H9 (cell line): Measurements from ENCODE around the gene SNAP47. TPM values are rescaled to one million over a fixed set of nuclear protein-coding genes. Genes with fewer than 3 reads are reported as not detected.

Experiments used
- DNase-seq: peaks from one replicate; pipeline ENCODE4 v3.0.0-alpha.2; 2017
- H2AFZ ChIP-seq: one replicate; pipeline ENCODE4 v1.6.1; 2013; ENCODE audit warnings: mild to moderate bottlenecking, low read length, control low read depth, moderate library complexity
- H2AK5ac ChIP-seq: 2 replicates; pipeline ENCODE4 v1.6.1; 2013; ENCODE audit warnings: low read length, control low read depth, mixed read lengths; ENCODE audit not compliant: insufficient read length
- H2BK120ac ChIP-seq: one replicate; pipeline ENCODE4 v1.6.1; 2013; ENCODE audit warnings: low read depth, mild to moderate bottlenecking, low read length, control low read depth, inconsistent platforms; ENCODE audit not compliant: poor library complexity, severe bottlenecking
- H2BK12ac ChIP-seq: 2 replicates; pipeline ENCODE4 v1.6.1; 2013; ENCODE audit warnings: low read length, control low read depth, mixed read lengths, low read depth; ENCODE audit not compliant: insufficient read length
- H2BK15ac ChIP-seq: 2 replicates; pipeline ENCODE4 v1.6.1; 2013; ENCODE audit warnings: low read depth, low read length, control low read depth
- H2BK20ac ChIP-seq: one replicate; pipeline ENCODE4 v1.6.1; 2013; ENCODE audit warnings: low read depth, mild to moderate bottlenecking, low read length, control low read depth, inconsistent platforms; ENCODE audit not compliant: poor library complexity, severe bottlenecking
- H2BK5ac ChIP-seq: 2 replicates; pipeline ENCODE4 v1.6.1; 2013; ENCODE audit warnings: low read length, control low read depth, mixed read lengths; ENCODE audit not compliant: insufficient read length
- H3K14ac ChIP-seq: 2 replicates; pipeline ENCODE4 v1.6.1; 2013; ENCODE audit warnings: low read length, control low read depth; ENCODE audit not compliant: insufficient read depth
- H3K18ac ChIP-seq: 2 replicates; pipeline ENCODE4 v1.6.1; 2013; ENCODE audit warnings: low read depth, mild to moderate bottlenecking, mixed read lengths, low read length, control low read depth; ENCODE audit not compliant: insufficient read length
- H3K23ac ChIP-seq: 2 replicates; pipeline ENCODE4 v1.6.1; 2013; ENCODE audit warnings: low read length, control low read depth, mixed read lengths, low read depth; ENCODE audit not compliant: insufficient read length
- H3K23me2 ChIP-seq: 2 replicates; pipeline ENCODE4 v1.6.1; 2013; ENCODE audit warnings: low read depth, mild to moderate bottlenecking, mixed read lengths, low read length, control low read depth; ENCODE audit not compliant: insufficient read length, poor library complexity, severe bottlenecking
- H3K27ac ChIP-seq: 2 replicates; pipeline ENCODE4 v1.5.1; 2013; ENCODE audit warnings: low read length, control low read depth, mixed read lengths, low read depth; ENCODE audit not compliant: insufficient read length
- H3K27me3 ChIP-seq: 2 replicates; pipeline ENCODE4 v1.6.1; 2013; ENCODE audit warnings: low read length, control low read depth, inconsistent platforms; ENCODE audit not compliant: insufficient read depth
- H3K4ac ChIP-seq: 2 replicates; pipeline ENCODE4 v1.6.1; 2013; ENCODE audit warnings: low read depth, mild to moderate bottlenecking, control low read depth, inconsistent platforms, low read length, moderate library complexity
- H3K4me1 ChIP-seq: 2 replicates; pipeline ENCODE4 v1.6.1; 2013; ENCODE audit warnings: low read length, control low read depth, inconsistent platforms; ENCODE audit not compliant: insufficient read depth
- H3K4me2 ChIP-seq: 2 replicates; pipeline ENCODE4 v1.6.1; 2013; ENCODE audit warnings: low read length, control low read depth, mixed read lengths; ENCODE audit not compliant: insufficient read length, insufficient read depth
- H3K56ac ChIP-seq: 2 replicates; pipeline ENCODE4 v1.6.1; 2013; ENCODE audit warnings: low read depth, mild to moderate bottlenecking, mixed read lengths, low read length, control low read depth; ENCODE audit not compliant: insufficient read length
- H3K79me1 ChIP-seq: 2 replicates; pipeline ENCODE4 v1.6.1; 2013; ENCODE audit warnings: low read depth, mild to moderate bottlenecking, moderate library complexity, low read length, control low read depth, inconsistent platforms; ENCODE audit not compliant: insufficient read depth, poor library complexity, severe bottlenecking
- H3K79me2 ChIP-seq: 2 replicates; pipeline ENCODE4 v1.6.1; 2013; ENCODE audit warnings: low read length, control low read depth, inconsistent platforms; ENCODE audit not compliant: insufficient read depth
- H3K9ac ChIP-seq: 2 replicates; pipeline ENCODE4 v1.6.1; 2013; ENCODE audit warnings: low read length, control low read depth, mixed read lengths; ENCODE audit not compliant: insufficient read length; ENCODE audit errors: extremely low read depth
- H3K9me3 ChIP-seq: one replicate; pipeline ENCODE4 v1.6.1; 2013; ENCODE audit warnings: low read depth, low read length, inconsistent platforms; ENCODE audit not compliant: control insufficient read depth
- H3T11ph ChIP-seq: one replicate; pipeline ENCODE4 v1.6.1; 2013; ENCODE audit warnings: mild to moderate bottlenecking, low read length, control low read depth, inconsistent platforms
- H4K20me1 ChIP-seq: one replicate; pipeline ENCODE4 v1.6.1; 2013; ENCODE audit not compliant: control insufficient read depth, insufficient read length, insufficient read depth
- H4K5ac ChIP-seq: 2 replicates; pipeline ENCODE4 v1.6.1; 2013; ENCODE audit warnings: low read depth, mild to moderate bottlenecking, mixed read lengths, low read length, control low read depth; ENCODE audit not compliant: insufficient read length
- H4K8ac ChIP-seq: replicated peaks from 2 replicates; pipeline ENCODE4 v1.6.1; 2013; ENCODE audit warnings: low read length, control low read depth, mixed read lengths, low read depth; ENCODE audit not compliant: insufficient read length
- H4K91ac ChIP-seq: 2 replicates; pipeline ENCODE4 v1.6.1; 2013; ENCODE audit warnings: low read depth, mild to moderate bottlenecking, moderate library complexity, mixed read lengths, low read length, control low read depth; ENCODE audit not compliant: insufficient read length
- H3K27ac Mint-ChIP-seq, 3 experiments: 2 replicates in 2 of 3; 3 replicates in 1 of 3; pipeline ENCODE4 v1.8.0; 2020 to 2021; ENCODE audit warnings: mixed read lengths in 3 of 3, mild to moderate bottlenecking in 1 of 3, moderate library complexity in 1 of 3
- H3K27me3 Mint-ChIP-seq: 2 replicates; pipeline ENCODE4 v1.8.0; 2021; ENCODE audit warnings: low read depth, mild to moderate bottlenecking, moderate library complexity, mixed read lengths
- H3K36me3 Mint-ChIP-seq, 3 experiments: 2 replicates in 2 of 3; 3 replicates in 1 of 3; pipeline ENCODE4 v1.8.0; 2020 to 2021; ENCODE audit warnings: low read depth in 3 of 3, mixed read lengths in 3 of 3; ENCODE audit not compliant: insufficient read depth in 1 of 3
- H3K4me1 Mint-ChIP-seq, 2 experiments: 2 replicates each; pipeline ENCODE4 v1.8.0; 2020; ENCODE audit warnings: mixed read lengths in 2 of 2
- H3K4me3 Mint-ChIP-seq, 2 experiments: 2 replicates in 1 of 2; 3 replicates in 1 of 2; pipeline ENCODE4 v1.8.0; 2020 to 2021; ENCODE audit warnings: mild to moderate bottlenecking in 2 of 2, mixed read lengths in 2 of 2, moderate library complexity in 1 of 2
- H3K9me3 Mint-ChIP-seq, 2 experiments: 2 replicates in 1 of 2; 3 replicates in 1 of 2; pipeline ENCODE4 v1.8.0; 2020; ENCODE audit warnings: mild to moderate bottlenecking in 2 of 2, mixed read lengths in 2 of 2, moderate library complexity in 1 of 2
- CTCF ChIP-seq: fragments of 200-600 bp; sonication (generic); conservative IDR thresholded peaks from 3 replicates; pipeline ENCODE4 v1.8.0; 2021; ENCODE audit warnings: antibody characterized with exemption, mild to moderate bottlenecking
- WGBS: extraction: QIAGEN DNeasy Blood & Tissue Kit; methylation state at CpG from one replicate; pipeline ENCODE4 v1.1.7; 2013; ENCODE audit warnings: missing lambda C conversion rate, low lambda C conversion rate, mixed read lengths; ENCODE audit not compliant: insufficient read length; ENCODE audit errors: extremely low coverage; 5-methylcytosine and 5-hydroxymethylcytosine counted together
- total RNA-seq: library from RNA; stranded (reverse); gene quantifications from 2 replicates; pipeline ENCODE4 v1.2.1, GENCODE V29; 2021

Gene SNAP47
- total RNA-seq, 1 experiment from 2014 or later = 44.1 TPM

- Histone ChIP-seq H3K14ac (no peak within 1 kb of the TSS), H4K91ac (no peak within 1 kb of the TSS), H3K4me2 (no peak within 1 kb of the TSS), H3K9ac (no peak within 1 kb of the TSS), H3K23me2 (no peaks in the 10 kb centered on the region), H3K23ac (no peak within 1 kb of the TSS), H2BK120ac (no peak within 1 kb of the TSS), H3K4ac (no peak within 1 kb of the TSS), H4K20me1 (no peaks in the 10 kb centered on the region), H2AFZ (no peak within 1 kb of the TSS), H3K18ac (no peak within 1 kb of the TSS), H4K8ac (no peak within 1 kb of the TSS), H3K79me2 (no peaks in the 10 kb centered on the region), H3T11ph (no peak within 1 kb of the TSS), H3K79me1 (no peaks in the 10 kb centered on the region), H3K9me3 (peaks cover 16% of the 10 kb centered on the region), H4K5ac (no peak within 1 kb of the TSS), H2BK12ac (no peak within 1 kb of the TSS), H2BK20ac (no peak within 1 kb of the TSS), H2AK5ac (no peak within 1 kb of the TSS), H2BK5ac (no peak within 1 kb of the TSS), H2BK15ac (no peak within 1 kb of the TSS), H3K4me1 (no peaks in the 10 kb centered on the region), H3K27me3 (no peaks in the 10 kb centered on the region), H3K27ac (no peak within 1 kb of the TSS), H3K56ac (no peak within 1 kb of the TSS)
- no peak within 1 kb of the TSS for H3K27ac Mint-ChIP-seq
- peaks cover 0 to 18% (median 11%) of the 10 kb centered on the region in 3 experiments; a peak in 5 of 7 replicates for H3K36me3 Mint-ChIP-seq
- TF ChIP-seq CTCF = no peak
- no peaks in the 10 kb centered on the region; the same call in none of the 2 replicates for H3K27me3 Mint-ChIP-seq
- H3K9me3 Mint-ChIP-seq = peaks cover 49 to 51% of the 10 kb centered on the region in 2 experiments
- DNase-seq = no peak
- WGBS = no CpG with 5 or more reads among the region's 44 CpGs
- no peak within 1 kb of the TSS for H3K4me3 Mint-ChIP-seq
- no peaks in the 10 kb centered on the region for H3K4me1 Mint-ChIP-seq
Measured at GRCh38 chr1:227815468-227816409, 80.5 kb downstream of the SNAP47 start, which contains the start of gene PRSS38. Gene PRSS38 (plus strand): TSS chr1:227815675. CDS start chr1:227815717, 42 bp downstream.
